Measurements from ENCODE around the gene YIF1A.
A peak's percentile ranks its signal among the peaks of the same experiment; 100 is the strongest.

Gene YIF1A

DNA sequence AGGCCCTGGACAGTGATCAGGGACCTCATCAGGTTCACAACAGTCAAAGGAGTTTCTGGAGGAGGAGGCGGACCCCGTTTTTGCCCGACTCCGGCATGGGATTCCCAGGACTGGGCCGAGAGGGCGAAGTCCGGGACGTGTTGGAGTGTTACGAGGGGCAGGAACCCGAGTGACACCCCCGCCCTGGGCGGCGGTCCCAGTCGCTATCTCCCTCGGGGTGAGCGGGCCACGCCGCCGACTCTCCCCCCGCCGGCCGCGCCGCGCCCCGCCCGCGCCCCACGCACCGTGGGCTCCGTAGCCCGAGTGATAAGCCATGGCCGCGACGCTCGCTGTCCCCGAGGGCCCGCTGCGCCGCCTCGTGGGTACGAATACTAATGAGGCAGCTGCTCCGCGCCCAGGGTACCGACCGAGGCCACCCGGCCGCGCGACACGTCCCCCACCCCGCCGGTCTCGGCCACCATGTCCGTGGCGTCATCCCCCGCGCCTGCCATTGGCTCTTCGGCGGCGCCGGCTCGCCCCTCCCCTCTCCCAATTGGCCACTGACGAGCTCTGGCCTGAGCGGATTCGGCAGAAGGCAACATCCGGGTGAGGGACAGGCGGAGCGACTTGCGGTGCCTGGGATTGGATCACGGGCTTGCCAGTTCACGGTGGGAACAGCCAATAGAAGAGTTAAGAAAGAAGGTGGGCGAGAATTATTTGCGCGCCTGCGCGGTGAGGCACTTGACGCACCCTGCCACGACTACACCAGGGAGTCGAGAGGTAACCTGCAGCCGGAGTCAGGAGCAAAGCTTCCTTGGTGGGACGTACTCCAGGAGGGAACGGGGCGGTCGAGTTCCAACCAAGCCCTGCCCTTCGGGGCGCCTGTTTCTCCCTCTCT lies at the start of gene YIF1A:
YIF1A (minus strand) TSS at position 473 of the 877 bp plus-strand sequence; CDS start at position 315, 158 bp downstream.
- Histone ChIP-seq H3K4me1 (ENCODE audit: insufficient read depth, low read length) (peaks cover 4% of the 10 kb centered on the region; the same call in 1 of the 2 replicates), H3K27ac (ENCODE audit: low read length) (peak within 1 kb of the TSS; percentile 36), H3K36me3 (ENCODE audit: insufficient read depth, low read depth, low read length) (peaks cover 4% of the 10 kb centered on the region; the same call in 1 of the 2 replicates)

GRCh38 chr11:66337103-66337899 lies 48.4 kb upstream of the YIF1A start:
- Histone ChIP-seq H3K27ac (ENCODE audit: low read length) (no peak overlapping the region), H3K9ac (ENCODE audit: low read depth, low read length) (no peak overlapping the region), H3K27me3 (ENCODE audit: insufficient read depth, low read length) (peaks cover 12% of the 10 kb centered on the region), H3K9me3 (ENCODE audit: insufficient read depth, low read depth, low read length) (no peaks in the 10 kb centered on the region), H3K36me3 (ENCODE audit: insufficient read depth, low read depth, low read length) (peaks cover 32% of the 10 kb centered on the region), H3K4me1 (ENCODE audit: insufficient read depth, low read length) (peaks cover 3% of the 10 kb centered on the region; the same call in 1 of the 2 replicates), H3K4me3 (ENCODE audit: low read length) (no peak overlapping the region)

More for the DNA sequence above, at the start of gene YIF1A:
- Histone ChIP-seq H3K9ac (ENCODE audit: low read depth, low read length) (peak within 1 kb of the TSS; percentile 93), H3K4me3 (ENCODE audit: low read length) (peak within 1 kb of the TSS; percentile 96), H3K27me3 (ENCODE audit: insufficient read depth, low read length) (peaks cover 43% of the 10 kb centered on the region), H3K9me3 (ENCODE audit: insufficient read depth, low read depth, low read length) (no peaks in the 10 kb centered on the region)

DNA sequence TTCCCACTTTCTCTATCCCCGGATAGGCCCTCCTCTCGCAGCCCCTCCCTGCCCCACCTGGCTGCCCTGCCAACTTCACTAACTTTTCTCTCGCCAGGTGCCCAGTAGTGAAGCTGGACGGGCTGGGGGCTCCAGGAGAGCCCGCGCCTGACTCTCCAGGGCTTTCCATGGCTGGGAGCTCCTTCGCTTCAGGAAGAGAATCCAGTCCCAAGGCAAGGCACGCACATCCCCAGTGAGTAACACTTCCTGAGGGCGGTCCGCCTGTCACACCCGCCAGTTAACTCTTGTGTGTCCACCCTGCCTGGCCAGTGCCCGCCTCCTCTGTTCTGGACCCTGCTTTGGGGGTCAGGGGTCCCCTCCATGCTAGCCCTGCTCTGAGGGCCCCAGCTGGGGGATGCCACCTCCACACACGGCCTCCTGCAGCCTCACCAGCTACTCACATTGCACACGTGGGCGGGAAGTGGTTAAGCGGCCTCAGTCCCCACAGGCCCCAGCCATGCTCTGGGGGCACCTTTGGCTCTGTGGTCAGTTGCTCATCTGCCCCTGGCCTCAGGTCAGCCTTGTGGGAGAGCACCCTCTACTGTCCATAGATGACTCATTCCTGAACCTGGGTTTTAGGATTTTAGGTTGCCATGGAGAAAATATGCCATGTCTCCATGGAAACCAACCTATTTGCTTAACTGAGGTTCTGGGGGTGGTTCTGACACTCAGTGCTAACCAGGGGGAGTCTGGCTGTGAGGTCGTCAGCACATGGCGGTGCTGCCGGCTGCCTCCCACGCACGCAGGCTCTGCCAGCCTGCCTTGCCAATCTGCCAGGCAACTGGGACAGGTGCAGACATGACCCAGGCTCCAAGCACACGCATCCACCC lies 47.5 kb upstream of the YIF1A start, which contains the start of gene RIN1:
RIN1 (minus strand) TSS at position 201 of the 869 bp plus-strand sequence; CDS start at position 169, 32 bp downstream.
- Histone ChIP-seq H3K4me1 (ENCODE audit: insufficient read depth, low read length) (peaks cover 3% of the 10 kb centered on the region; the same call in 1 of the 2 replicates), H3K4me3 (ENCODE audit: low read length) (peak within 1 kb of the TSS; percentile 67), H3K27me3 (ENCODE audit: insufficient read depth, low read length) (peaks cover 12% of the 10 kb centered on the region), H3K27ac (ENCODE audit: low read length) (no peak within 1 kb of the TSS), H3K9me3 (ENCODE audit: insufficient read depth, low read depth, low read length) (no peaks in the 10 kb centered on the region), H3K9ac (ENCODE audit: low read depth, low read length) (no peak within 1 kb of the TSS; the same call in 1 of the 2 replicates), H3K36me3 (ENCODE audit: insufficient read depth, low read depth, low read length) (peaks cover 24% of the 10 kb centered on the region)

GRCh38 chr11:66335531-66336233 lies 46.7 kb upstream of the YIF1A start:
- peak overlapping the region; percentile 67 for H3K4me3 ChIP-seq (ENCODE audit: low read length)
- H3K36me3 ChIP-seq (ENCODE audit: insufficient read depth, low read depth, low read length), result peaks cover 16% of the 10 kb centered on the region
- H3K27ac ChIP-seq (ENCODE audit: low read length), result no peak overlapping the region
- peaks cover 12% of the 10 kb centered on the region for H3K27me3 ChIP-seq (ENCODE audit: insufficient read depth, low read length)
- no peaks in the 10 kb centered on the region for H3K9me3 ChIP-seq (ENCODE audit: insufficient read depth, low read depth, low read length)
- no peak overlapping the region; the same call in 1 of the 2 replicates for H3K9ac ChIP-seq (ENCODE audit: low read depth, low read length)
- peaks cover 3% of the 10 kb centered on the region; the same call in 1 of the 2 replicates for H3K4me1 ChIP-seq (ENCODE audit: insufficient read depth, low read length)

DNA sequence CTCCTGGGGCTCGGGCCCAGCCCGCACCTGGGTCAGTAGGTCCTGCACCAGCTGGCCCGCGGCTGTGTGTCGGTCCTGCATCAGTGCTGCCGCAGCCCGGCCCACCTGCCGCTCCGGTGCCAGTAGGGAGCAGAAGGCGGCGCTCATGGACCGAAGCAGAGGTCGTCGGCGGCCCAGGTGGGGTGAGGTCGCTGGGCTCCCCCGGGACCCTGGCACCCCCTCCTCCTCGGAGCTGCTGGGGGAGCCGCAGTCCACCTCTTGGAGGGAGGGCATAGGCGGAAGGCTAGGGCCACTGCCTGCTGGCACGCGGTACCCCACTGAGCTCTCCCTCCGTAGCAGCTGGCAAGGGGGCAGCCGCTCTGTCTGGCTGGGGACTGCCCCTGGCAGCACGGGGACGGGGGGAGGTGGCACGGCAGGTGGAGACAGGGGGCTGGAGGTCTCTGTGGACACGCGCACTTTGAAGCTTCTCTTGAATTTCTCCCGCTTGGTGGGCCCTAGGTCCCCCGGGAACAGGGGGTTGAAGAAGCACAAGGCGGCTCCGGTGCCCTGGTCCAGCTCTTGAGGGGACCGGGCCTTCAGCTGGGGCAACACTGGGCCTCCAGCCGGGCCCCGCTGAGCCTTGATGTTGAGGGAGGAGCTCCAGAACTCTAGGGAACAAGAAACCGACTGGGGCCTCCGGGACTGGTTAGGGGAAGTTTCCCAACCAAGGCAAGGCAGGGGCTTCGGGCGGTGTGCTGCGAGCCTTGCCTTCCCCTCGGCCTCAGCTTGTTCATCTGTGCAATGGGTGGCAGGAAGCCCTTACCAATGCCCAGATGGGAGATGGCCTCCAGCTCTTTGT lies 45.9 kb upstream of the YIF1A start:
- H3K27me3 ChIP-seq (ENCODE audit: insufficient read depth, low read length), result peaks cover 12% of the 10 kb centered on the region
- H3K9me3 ChIP-seq (ENCODE audit: insufficient read depth, low read depth, low read length), result no peaks in the 10 kb centered on the region
- H3K4me1 ChIP-seq (ENCODE audit: insufficient read depth, low read length), result peaks cover 3% of the 10 kb centered on the region; the same call in 1 of the 2 replicates
- peaks cover 7% of the 10 kb centered on the region for H3K36me3 ChIP-seq (ENCODE audit: insufficient read depth, low read depth, low read length)
- no peak overlapping the region; the same call in 1 of the 2 replicates for H3K4me3 ChIP-seq (ENCODE audit: low read length)
- no peak overlapping the region for H3K9ac ChIP-seq (ENCODE audit: low read depth, low read length)
- H3K27ac ChIP-seq (ENCODE audit: low read length), result no peak overlapping the region

GRCh38 chr11:66333896-66334604 lies 45.1 kb upstream of the YIF1A start:
- H3K27me3 ChIP-seq (ENCODE audit: insufficient read depth, low read length), result peaks cover 12% of the 10 kb centered on the region
- no peak overlapping the region for H3K9ac ChIP-seq (ENCODE audit: low read depth, low read length)
- H3K4me1 ChIP-seq (ENCODE audit: insufficient read depth, low read length), result peaks cover 3% of the 10 kb centered on the region; the same call in 1 of the 2 replicates
- no peaks in the 10 kb centered on the region for H3K36me3 ChIP-seq (ENCODE audit: insufficient read depth, low read depth, low read length)
- no peak overlapping the region for H3K27ac ChIP-seq (ENCODE audit: low read length)
- no peaks in the 10 kb centered on the region for H3K9me3 ChIP-seq (ENCODE audit: insufficient read depth, low read depth, low read length)
- H3K4me3 ChIP-seq (ENCODE audit: low read length), result no peak overlapping the region

GRCh38 chr11:66333220-66333877 lies 44.4 kb upstream of the YIF1A start:
- Histone ChIP-seq H3K4me3 (ENCODE audit: low read length) (no peak overlapping the region), H3K9ac (ENCODE audit: low read depth, low read length) (no peak overlapping the region), H3K9me3 (ENCODE audit: insufficient read depth, low read depth, low read length) (no peaks in the 10 kb centered on the region), H3K4me1 (ENCODE audit: insufficient read depth, low read length) (peaks cover 6% of the 10 kb centered on the region; the same call in 1 of the 2 replicates), H3K27me3 (ENCODE audit: insufficient read depth, low read length) (peaks cover 12% of the 10 kb centered on the region), H3K36me3 (ENCODE audit: insufficient read depth, low read depth, low read length) (no peaks in the 10 kb centered on the region), H3K27ac (ENCODE audit: low read length) (no peak overlapping the region)

GRCh38 chr11:66332371-66333219 lies 43.7 kb upstream of the YIF1A start:
- Histone ChIP-seq H3K36me3 (ENCODE audit: insufficient read depth, low read depth, low read length) (no peaks in the 10 kb centered on the region), H3K4me1 (ENCODE audit: insufficient read depth, low read length) (peaks cover 6% of the 10 kb centered on the region; the same call in 1 of the 2 replicates), H3K27ac (ENCODE audit: low read length) (no peak overlapping the region), H3K4me3 (ENCODE audit: low read length) (no peak overlapping the region), H3K27me3 (ENCODE audit: insufficient read depth, low read length) (peaks cover 18% of the 10 kb centered on the region), H3K9me3 (ENCODE audit: insufficient read depth, low read depth, low read length) (no peaks in the 10 kb centered on the region), H3K9ac (ENCODE audit: low read depth, low read length) (no peak overlapping the region)
